Glomerular endothelial cell (primary cell): Measurements from ENCODE around the gene PSME3IP1. TPM values are rescaled to one million over a fixed set of nuclear protein-coding genes. Genes with fewer than 3 reads are reported as not detected.

Experiments
- DNase-seq: peaks from one replicate; pipeline ENCODE4 v3.0.0-alpha.2; 2011; ENCODE audit warnings: low read depth, low spot score; ENCODE audit errors: extremely low read depth
- total RNA-seq: library from RNA; depleted of rRNA; stranded (reverse); fragments of >200 nt; gene quantifications from 2 replicates; pipeline ENCODE4 v1.2.3, GENCODE V29; 2015

Gene PSME3IP1
- total RNA-seq, 1 donor from 2014 or later, result 59.0 TPM

DNA sequence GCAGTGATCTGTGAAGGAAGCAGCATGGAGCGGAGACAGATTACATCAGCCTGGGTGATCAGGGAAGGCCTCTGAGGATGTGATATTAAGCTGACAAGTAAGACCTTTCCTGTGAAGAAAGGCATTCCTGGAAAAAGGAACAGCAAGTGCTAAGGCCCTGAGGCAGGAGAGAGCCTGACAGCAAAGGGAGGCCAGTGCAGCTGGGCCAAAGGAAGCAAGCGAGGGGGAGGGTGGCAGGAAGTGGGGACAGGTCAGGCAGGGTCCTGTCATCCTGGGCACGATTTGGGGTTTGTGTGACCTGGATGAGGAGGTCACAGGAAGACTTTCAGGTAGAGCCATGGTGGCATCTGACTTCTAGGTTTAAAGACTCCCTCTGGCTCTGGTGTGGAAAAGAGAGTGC, 81.1 kb downstream of the PSME3IP1 start:
- DNase-seq, result no peak

- DNase-seq, result no peak
Observed at GRCh38 chr16:57102888-57103851, 82.7 kb downstream of the PSME3IP1 start.

Other genes with a start within 250 kb of the PSME3IP1 start
- gene CETP, start 224.1 kb downstream of the PSME3IP1 start, total RNA-seq, result 18.5 and 27.1 TPM in 2 replicates
- 10.9 and 33.2 TPM in 2 replicates for gene NLRC5, start 196.5 kb downstream of the PSME3IP1 start, total RNA-seq
- 78.4 and 81.0 TPM in 2 replicates for gene CPNE2, start 93.5 kb downstream of the PSME3IP1 start, total RNA-seq
- 36.8 and 47.1 TPM in 2 replicates for gene RSPRY1, start 290 bp upstream of the PSME3IP1 start, total RNA-seq
- 103 and 116 TPM in 2 replicates for gene ARL2BP, start 59.2 kb upstream of the PSME3IP1 start, total RNA-seq
- 3.5 and 15.9 TPM in 2 replicates for gene PLLP, start 98.6 kb upstream of the PSME3IP1 start, total RNA-seq
- gene CCL22, start 172.7 kb upstream of the PSME3IP1 start, total RNA-seq, result 0.15 TPM in 1 of 2 replicates, not detected in the other
- 13.3 and 58.0 TPM in 2 replicates for gene CX3CL1, start 186.5 kb upstream of the PSME3IP1 start, total RNA-seq
- not detected in 2 replicates for gene CCL17, start 218.7 kb upstream of the PSME3IP1 start, total RNA-seq